Muscle of arm (tissue), 12 donors: ENCODE results near the gene PTPRN2. TPM values are rescaled to one million over a fixed set of nuclear protein-coding genes. Genes with fewer than 3 reads are reported as not detected.
"Not testable (repeated sequence)": the region's sequence is repeated elsewhere in the genome, so short reads cannot be mapped to it uniquely, and the experiment has no call there.

Experiments
- DNase-seq: peaks from one replicate; pipeline ENCODE4 v3.0.0-alpha.2; 2013
- polyA plus RNA-seq, 12 donors: library from polyadenylated mRNA; unstranded; fragments of 120-200 nt; gene quantifications; one replicate each; pipeline ENCODE4 v1.2.1, GENCODE V29; 2013; ENCODE audit not compliant: insufficient read length in 12 of 12

PTPRN2 gene
- polyA plus RNA-seq, 12 donors: 1.6 to 8.7 (median 2.3) TPM; not detected in 1

DNA sequence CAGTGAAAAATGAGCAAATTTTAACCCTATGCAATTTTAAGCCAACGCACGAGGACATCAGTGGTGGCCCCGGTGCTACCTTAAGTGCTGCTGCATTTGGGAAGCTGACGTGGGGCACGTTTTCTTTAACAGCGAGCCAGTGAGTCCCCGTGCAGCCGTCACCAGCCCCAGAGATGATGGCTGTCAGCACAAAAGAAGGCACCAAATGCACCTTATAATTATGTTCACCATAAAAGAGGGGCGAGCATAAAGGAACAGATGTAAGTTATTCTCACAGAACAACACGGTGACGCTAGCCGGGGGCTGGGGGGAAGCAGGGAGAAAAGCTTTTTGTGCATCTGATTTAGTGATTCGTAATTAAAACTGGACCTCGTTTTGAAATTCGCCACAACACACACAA, 990.7 kb downstream of the PTPRN2 start:
- DNase-seq: no peak

GRCh38 chr7:157596471-157596870, 991.2 kb downstream of the PTPRN2 start:
- no peak for DNase-seq

GRCh38 chr7:157596026-157596425, 991.6 kb downstream of the PTPRN2 start:
- no peak for DNase-seq

DNA sequence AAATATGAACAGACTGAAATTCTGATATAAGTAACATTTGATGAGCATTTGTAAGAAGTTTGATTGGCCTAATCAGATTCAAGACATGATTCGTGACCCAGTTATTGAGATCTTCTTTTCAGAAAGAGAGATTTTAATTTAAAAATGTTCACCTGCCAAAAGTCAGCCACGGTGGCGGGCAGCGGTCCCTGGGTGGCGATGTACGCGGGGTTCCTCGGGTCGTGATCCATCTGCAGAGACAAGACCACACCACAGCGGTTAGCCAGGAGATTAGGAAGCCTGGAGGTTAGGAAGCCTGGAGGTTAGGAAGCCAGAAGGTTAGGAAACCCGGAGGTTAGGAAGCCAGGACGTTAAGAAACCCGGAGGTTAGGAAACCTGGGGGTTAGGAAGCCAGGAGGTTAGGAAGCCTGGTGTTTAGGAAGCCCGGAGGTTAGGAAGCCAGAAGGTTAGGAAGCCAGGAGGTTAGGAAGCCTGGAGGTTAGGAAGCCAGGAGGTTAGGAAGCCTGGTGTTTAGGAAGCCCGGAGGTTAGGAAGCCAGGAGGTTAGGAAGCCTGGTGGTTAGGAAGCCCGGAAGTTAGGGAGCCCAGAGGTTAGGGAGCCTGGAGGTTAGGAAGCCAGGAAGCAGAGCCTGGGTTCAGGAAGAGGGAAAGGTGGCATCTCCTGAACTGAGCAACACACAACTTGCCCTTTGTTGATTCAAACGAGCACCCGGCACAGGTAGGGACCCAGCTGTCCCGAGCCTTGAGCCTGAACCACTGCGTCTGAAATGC, 992.4 kb downstream of the PTPRN2 start:
- DNase-seq: no peak

DNA sequence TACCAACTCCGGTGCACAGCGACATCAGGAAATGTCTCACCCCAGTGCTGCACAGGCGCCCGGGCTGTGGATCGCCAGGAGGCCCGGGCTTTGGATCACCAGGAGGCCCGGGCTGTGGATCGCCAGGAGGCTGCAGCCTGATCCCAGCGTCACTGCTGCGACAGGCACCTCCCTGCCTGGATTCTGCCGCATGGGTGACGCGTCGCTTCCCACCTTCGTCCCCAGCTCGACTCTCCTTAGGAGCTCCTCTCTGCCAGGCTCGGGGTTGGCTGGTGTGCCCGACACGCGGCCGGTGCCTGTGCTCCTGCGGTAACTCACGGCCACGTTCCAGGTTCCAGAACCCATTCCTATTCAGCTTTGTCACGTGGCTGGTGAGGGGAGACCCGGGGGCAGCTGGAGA, 993.3 kb downstream of the PTPRN2 start:
- DNase-seq: no peak

GRCh38 chr7:157593541-157593940, 994.1 kb downstream of the PTPRN2 start:
- DNase-seq: no peak

DNA sequence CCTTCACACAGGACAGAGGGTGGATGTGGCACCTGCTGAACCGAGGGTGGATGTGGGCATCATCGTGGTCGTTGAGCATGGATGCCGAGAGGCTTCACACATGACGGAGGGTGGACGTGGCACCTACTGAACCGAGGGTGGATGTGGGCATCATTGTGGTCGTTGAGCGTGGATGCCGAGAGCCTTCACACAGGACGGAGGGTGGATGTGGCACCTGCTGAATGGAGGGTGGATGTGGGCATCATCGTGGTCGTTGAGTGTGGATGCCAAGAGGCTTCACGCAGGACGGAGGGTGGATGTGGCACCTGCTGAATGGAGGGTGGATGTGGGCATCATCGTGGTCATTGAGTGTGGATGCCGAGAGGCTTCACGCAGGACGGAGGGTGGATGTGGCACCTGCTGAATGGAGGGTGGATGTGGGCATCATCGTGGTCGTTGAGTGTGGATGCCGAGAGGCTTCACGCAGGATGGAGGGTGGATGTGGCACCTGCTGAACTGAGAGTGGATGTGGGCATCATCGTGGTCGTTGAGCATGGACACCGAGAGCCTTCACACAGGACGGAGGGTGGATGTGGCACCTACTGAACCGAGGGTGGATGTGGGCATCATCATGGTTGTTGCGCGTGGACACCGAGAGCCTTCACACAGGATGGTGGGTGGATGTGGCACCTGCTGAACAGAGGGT, 994.8 kb downstream of the PTPRN2 start:
- DNase-seq: not testable (repeated sequence)

GRCh38 chr7:157590526-157590925, 997.1 kb downstream of the PTPRN2 start:
- DNase-seq: no peak

DNA sequence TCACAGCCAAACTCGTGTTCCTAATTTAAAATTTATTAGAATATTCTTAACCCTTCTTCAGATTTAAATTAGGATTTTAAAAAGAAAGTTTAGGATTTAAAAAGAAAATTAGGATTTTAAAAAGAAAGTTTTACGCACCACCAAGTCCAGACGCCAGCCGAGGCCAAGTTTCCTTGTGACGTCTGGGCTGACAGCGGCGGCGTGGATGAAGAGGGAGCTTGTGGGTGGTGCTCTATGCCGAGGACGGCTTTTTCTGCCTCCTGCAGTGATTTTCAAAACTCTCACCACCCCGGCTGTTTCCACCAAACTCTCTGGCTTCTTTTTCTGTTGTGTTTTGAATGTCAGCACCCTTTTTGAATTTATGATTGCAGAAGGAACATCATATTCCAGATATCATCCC, 997.9 kb downstream of the PTPRN2 start:
- DNase-seq: no peak

- DNase-seq: no peak
These were observed 999.6 kb downstream of the PTPRN2 start for GRCh38 chr7:157587805-157588560.

- no peak for DNase-seq
These were observed 1000.4 kb downstream of the PTPRN2 start for GRCh38 chr7:157587051-157587804.

GRCh38 chr7:157586426-157586955, 1001.1 kb downstream of the PTPRN2 start:
- no peak for DNase-seq

DNA sequence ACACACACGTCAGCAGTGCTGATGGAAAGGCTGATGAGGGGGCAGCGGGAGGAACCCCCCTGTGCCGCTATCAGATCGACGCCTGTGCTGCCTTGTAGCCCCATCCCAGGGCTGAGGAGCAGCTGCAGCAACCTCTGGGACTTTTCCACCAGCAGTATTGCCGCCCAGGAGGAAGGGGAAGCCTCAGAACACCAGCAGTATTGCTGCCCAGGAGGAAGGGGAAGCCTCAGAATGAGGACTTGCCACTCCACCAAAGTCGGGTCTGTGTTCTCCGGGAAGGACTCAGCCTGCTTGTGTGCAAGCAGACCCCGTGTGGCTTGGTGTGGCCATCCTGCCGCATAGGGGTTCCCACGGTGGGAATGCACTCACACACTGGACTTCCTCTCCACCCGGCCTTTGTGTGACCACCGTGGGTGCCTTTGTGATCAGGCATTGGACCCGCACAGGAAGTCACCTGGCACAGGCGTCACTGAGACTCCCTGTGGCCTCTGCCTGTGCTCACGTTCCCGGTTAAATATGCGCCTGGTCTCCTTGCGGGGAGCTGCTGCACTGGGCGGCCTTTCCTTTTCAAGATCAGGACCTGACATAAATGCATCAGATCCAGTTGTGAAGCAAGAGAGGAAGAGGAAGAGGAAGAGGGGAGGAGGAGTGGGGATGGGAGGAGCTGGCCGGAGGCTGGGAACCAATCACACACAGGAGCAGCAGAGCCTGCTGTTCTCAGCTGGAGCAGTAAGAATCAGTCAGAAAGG, 1002.3 kb downstream of the PTPRN2 start:
- DNase-seq: no peak

DNA sequence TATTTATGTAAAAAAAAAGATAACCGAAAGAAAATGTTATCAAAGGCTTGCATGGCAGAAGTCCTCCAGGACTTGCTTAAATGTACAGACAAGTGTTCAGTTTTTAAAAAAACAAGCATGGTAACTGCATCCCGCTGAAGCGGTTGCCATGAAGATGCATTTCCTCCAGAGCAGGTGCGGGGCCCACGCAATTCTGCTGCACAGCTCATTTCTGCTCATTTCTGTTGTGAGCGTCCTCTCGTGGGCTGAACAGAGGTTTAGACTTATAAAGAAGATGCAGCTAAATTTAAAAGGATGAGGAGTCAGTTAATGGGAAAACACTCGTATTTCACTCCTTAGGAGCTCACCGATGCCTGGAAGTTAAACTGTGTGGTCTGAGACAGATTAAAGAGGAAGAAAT, 1003.2 kb downstream of the PTPRN2 start:
- DNase-seq: no peak

- DNase-seq: no peak
These were observed 1005.9 kb downstream of the PTPRN2 start for GRCh38 chr7:157581740-157582139.

- no peak for DNase-seq
These were observed 1007.3 kb downstream of the PTPRN2 start for GRCh38 chr7:157580324-157580723.

DNA sequence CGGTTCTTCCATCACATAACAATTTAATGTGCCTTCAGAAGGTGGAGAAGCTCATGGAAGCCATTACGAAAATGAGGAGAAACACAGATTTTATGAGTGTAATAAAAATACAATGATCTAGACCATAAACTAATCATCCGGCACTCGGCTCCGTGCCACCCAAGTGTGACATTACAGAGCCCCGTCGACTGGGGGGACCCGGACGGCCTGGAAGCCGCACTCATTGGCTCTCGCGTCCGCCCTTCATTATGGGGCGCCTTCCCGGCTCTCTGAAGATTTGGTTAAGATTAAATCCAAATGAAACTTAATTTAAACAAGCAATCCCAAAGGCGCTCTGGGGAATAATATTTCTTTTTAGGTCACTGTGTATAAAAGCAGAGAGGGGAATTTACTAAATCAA, 1008.2 kb downstream of the PTPRN2 start:
- no peak for DNase-seq

- no peak for DNase-seq
These were observed 1009.8 kb downstream of the PTPRN2 start for GRCh38 chr7:157577796-157578339.

DNA sequence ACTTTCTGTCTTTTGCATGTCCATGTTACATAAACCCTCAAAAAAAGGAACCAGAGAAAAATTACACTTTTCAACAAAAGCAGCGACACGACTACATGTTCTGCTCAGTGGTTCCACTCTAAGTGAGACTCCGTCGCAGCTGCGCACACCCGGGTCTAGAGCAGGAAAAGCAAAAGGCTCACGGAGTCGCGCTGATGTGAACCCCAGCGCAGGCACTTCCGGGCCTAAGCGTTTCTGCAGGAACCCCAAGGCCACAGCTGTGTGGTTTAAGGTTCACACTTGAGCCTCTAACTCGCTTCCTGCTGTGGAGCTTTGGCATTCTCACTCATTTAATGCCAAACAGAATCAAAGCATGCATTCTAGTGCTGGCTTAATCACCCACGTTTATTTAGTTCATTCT, 1010.6 kb downstream of the PTPRN2 start:
- no peak for DNase-seq

- DNase-seq: no peak
These were observed 1011.2 kb downstream of the PTPRN2 start for GRCh38 chr7:157576415-157576814.

- DNase-seq: no peak
These were observed 1011.8 kb downstream of the PTPRN2 start for GRCh38 chr7:157575777-157576176.
